C4-2B (cell line): ENCODE results near the gene SLC9B2.

Experiments used
- ZFX ChIP-seq: fragments of 450-650 bp; IDR thresholded peaks from 2 replicates; pipeline ENCODE4 v1.6.1; 2017
- TF ChIP-seq, protein P1 (sequence below): fragments of 450-650 bp; conservative IDR thresholded peaks from 2 replicates; pipeline ENCODE4 v1.5.1; 2017; ENCODE audit warnings: mild to moderate bottlenecking

DNA sequence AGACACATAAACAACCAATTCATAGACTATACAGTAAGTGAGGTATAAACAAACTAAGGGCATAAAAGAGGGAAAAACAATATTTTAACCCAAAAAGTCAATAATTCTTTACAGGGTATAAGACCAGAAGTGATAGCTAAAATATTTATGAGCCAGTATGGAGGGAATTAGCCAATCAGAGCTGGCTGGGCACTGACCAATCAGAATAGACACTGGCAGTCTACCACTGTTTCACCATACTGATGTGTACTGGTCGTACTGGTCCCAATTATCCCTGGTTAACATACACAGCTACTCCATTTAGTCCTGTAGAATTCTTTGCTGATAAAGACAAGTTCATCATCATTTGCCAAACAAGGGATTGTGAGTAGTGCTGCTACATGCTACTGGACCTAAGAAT lies 47.3 kb downstream of the SLC9B2 start:
- TF ChIP-seq, protein P1, sequence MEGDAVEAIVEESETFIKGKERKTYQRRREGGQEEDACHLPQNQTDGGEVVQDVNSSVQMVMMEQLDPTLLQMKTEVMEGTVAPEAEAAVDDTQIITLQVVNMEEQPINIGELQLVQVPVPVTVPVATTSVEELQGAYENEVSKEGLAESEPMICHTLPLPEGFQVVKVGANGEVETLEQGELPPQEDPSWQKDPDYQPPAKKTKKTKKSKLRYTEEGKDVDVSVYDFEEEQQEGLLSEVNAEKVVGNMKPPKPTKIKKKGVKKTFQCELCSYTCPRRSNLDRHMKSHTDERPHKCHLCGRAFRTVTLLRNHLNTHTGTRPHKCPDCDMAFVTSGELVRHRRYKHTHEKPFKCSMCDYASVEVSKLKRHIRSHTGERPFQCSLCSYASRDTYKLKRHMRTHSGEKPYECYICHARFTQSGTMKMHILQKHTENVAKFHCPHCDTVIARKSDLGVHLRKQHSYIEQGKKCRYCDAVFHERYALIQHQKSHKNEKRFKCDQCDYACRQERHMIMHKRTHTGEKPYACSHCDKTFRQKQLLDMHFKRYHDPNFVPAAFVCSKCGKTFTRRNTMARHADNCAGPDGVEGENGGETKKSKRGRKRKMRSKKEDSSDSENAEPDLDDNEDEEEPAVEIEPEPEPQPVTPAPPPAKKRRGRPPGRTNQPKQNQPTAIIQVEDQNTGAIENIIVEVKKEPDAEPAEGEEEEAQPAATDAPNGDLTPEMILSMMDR: no peak
- TF ChIP-seq ZFX: no peak
